ENCODE data around the gene MPP3.

DNA sequence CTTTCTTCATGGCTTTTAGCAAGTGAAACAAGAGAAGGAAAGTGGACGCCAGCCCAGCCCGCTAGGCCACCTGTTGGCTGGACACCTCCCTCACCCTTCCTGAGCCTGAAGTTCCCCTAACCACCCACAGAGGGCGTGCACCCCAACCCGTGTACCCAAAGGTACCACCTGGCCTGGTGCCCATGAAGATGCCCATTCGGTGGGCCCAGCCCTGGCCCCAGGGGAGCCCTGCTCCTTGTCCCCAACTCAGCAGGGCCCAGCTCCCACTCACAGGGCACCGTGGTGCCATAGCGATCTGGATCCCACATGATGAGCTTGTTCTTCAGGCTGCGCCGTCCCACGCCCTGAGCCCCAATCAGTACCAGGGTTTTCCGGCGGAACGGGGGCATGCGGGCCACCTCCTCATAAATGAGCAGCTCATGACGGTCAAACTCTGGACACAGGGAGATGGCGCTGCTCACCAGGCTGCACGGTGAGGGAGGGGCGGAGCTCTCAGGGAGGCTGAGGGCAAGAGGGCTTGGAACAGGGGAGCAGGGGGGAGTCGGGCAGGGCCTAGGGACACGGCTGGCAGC lies 47.6 kb upstream of the MPP3 start:
- TF ChIP-seq, protein P1, sequence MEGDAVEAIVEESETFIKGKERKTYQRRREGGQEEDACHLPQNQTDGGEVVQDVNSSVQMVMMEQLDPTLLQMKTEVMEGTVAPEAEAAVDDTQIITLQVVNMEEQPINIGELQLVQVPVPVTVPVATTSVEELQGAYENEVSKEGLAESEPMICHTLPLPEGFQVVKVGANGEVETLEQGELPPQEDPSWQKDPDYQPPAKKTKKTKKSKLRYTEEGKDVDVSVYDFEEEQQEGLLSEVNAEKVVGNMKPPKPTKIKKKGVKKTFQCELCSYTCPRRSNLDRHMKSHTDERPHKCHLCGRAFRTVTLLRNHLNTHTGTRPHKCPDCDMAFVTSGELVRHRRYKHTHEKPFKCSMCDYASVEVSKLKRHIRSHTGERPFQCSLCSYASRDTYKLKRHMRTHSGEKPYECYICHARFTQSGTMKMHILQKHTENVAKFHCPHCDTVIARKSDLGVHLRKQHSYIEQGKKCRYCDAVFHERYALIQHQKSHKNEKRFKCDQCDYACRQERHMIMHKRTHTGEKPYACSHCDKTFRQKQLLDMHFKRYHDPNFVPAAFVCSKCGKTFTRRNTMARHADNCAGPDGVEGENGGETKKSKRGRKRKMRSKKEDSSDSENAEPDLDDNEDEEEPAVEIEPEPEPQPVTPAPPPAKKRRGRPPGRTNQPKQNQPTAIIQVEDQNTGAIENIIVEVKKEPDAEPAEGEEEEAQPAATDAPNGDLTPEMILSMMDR (optimal IDR thresholded peaks at IDR 0.05 in 1 of 3, IDR thresholded peaks at IDR 0.05 in 1 of 3, conservative IDR thresholded peaks at IDR 0.05 in 1 of 3; ENCODE audit: extremely low read depth in 1 of 3, insufficient read depth in 2 of 3, low read length in 3 of 3) = peak; percentile 83 to 91 (median 86)
- no peak for TF ChIP-seq EZH2 (IDR thresholded peaks at IDR 0.05; ENCODE audit: low read length)

Data from keratinocyte (primary cell).